KMS-11 (cell line): ENCODE results near the gene PHLDB1.

ENCODE experiments used
- H2AFZ ChIP-seq: fragments of 200-600 bp; sonication (generic); 2 replicates; pipeline ENCODE4 v1.6.1; 2016; ENCODE audit warnings: antibody characterized with exemption, mixed run types, low read depth
- H3K27ac ChIP-seq: fragments of 200-600 bp; sonication (generic); 2 replicates; pipeline ENCODE4 v1.6.1; 2016; ENCODE audit warnings: mild to moderate bottlenecking, mixed run types
- H3K27me3 ChIP-seq: fragments of 200-600 bp; sonication (generic); 2 replicates; pipeline ENCODE4 v1.6.1; 2017; ENCODE audit warnings: mild to moderate bottlenecking, low read depth, mixed run types, moderate library complexity; ENCODE audit not compliant: insufficient read depth
- H3K36me3 ChIP-seq: fragments of 200-600 bp; sonication (generic); 2 replicates; pipeline ENCODE4 v1.6.1; 2017; ENCODE audit warnings: mild to moderate bottlenecking, mixed run types; ENCODE audit not compliant: insufficient read depth
- H3K4me1 ChIP-seq: fragments of 200-600 bp; sonication (generic); 2 replicates; pipeline ENCODE4 v1.6.1; 2016; ENCODE audit warnings: mild to moderate bottlenecking, low read depth, mixed run types; ENCODE audit not compliant: poor library complexity, severe bottlenecking
- H3K4me2 ChIP-seq: fragments of 200-600 bp; sonication (generic); 2 replicates; pipeline ENCODE4 v1.7.0; 2016; ENCODE audit warnings: mild to moderate bottlenecking, mixed run types
- H3K4me3 ChIP-seq: fragments of 200-600 bp; sonication (generic); IDR thresholded peaks from 2 replicates; pipeline ENCODE4 v1.6.1; 2017; ENCODE audit warnings: low read depth, low read length, mixed read lengths; ENCODE audit not compliant: insufficient read depth
- H3K79me2 ChIP-seq: fragments of 200-600 bp; sonication (generic); 2 replicates; pipeline ENCODE4 v1.6.1; 2016; ENCODE audit warnings: low read depth, mixed run types; ENCODE audit not compliant: insufficient read depth
- H3K9ac ChIP-seq: fragments of 200-600 bp; sonication (generic); 2 replicates; pipeline ENCODE4 v1.6.1; 2016; ENCODE audit warnings: mild to moderate bottlenecking, mixed run types
- H4K20me1 ChIP-seq: fragments of 200-600 bp; sonication (generic); 2 replicates; pipeline ENCODE4 v1.6.1; 2016; ENCODE audit warnings: mild to moderate bottlenecking, mixed run types; ENCODE audit not compliant: insufficient read depth
- CTCF ChIP-seq: fragments of 200-600 bp; sonication (generic); conservative IDR thresholded peaks from 2 replicates; pipeline ENCODE4 v1.6.1; 2017; ENCODE audit warnings: low read depth, mild to moderate bottlenecking, antibody characterized with exemption, low read length, moderate library complexity, mixed read lengths

Gene PHLDB1

GRCh38 chr11:118612378-118612777 lies 5.0 kb downstream of the PHLDB1 start:
- Histone ChIP-seq H3K4me2 (no peak overlapping the region), H3K4me1 (no peaks in the 10 kb centered on the region), H4K20me1 (no peaks in the 10 kb centered on the region), H3K36me3 (no peaks in the 10 kb centered on the region), H3K9ac (no peak overlapping the region), H3K79me2 (no peaks in the 10 kb centered on the region), H2AFZ (no peak overlapping the region), H3K27ac (no peak overlapping the region), H3K27me3 (peaks cover 4% of the 10 kb centered on the region; the same call in 1 of the 2 replicates), H3K4me3 (no peak overlapping the region)
- no peak for TF ChIP-seq CTCF

GRCh38 chr11:118614511-118614910 lies 7.1 kb downstream of the PHLDB1 start:
- no peak overlapping the region for H3K4me3 ChIP-seq
- H2AFZ ChIP-seq, result no peak overlapping the region
- H3K4me1 ChIP-seq, result no peaks in the 10 kb centered on the region
- H3K27me3 ChIP-seq, result peaks cover 4% of the 10 kb centered on the region; the same call in 1 of the 2 replicates
- H3K36me3 ChIP-seq, result no peaks in the 10 kb centered on the region
- no peak for TF ChIP-seq CTCF
- no peaks in the 10 kb centered on the region for H4K20me1 ChIP-seq
- H3K27ac ChIP-seq, result no peak overlapping the region
- H3K79me2 ChIP-seq, result no peaks in the 10 kb centered on the region
- no peak overlapping the region for H3K9ac ChIP-seq
- no peak overlapping the region for H3K4me2 ChIP-seq

GRCh38 chr11:118615282-118615975 lies 8.0 kb downstream of the PHLDB1 start:
- no peak overlapping the region for H3K9ac ChIP-seq
- H3K4me3 ChIP-seq, result no peak overlapping the region
- H3K4me2 ChIP-seq, result no peak overlapping the region
- H2AFZ ChIP-seq, result no peak overlapping the region
- no peaks in the 10 kb centered on the region for H3K36me3 ChIP-seq
- no peaks in the 10 kb centered on the region for H3K79me2 ChIP-seq
- H3K27ac ChIP-seq, result no peak overlapping the region
- H4K20me1 ChIP-seq, result no peaks in the 10 kb centered on the region
- H3K27me3 ChIP-seq, result peaks cover 2% of the 10 kb centered on the region; the same call in 1 of the 2 replicates
- TF ChIP-seq CTCF, result no peak
- H3K4me1 ChIP-seq, result no peaks in the 10 kb centered on the region

GRCh38 chr11:118615976-118616371 lies 8.6 kb downstream of the PHLDB1 start:
- Histone ChIP-seq H3K4me1 (no peaks in the 10 kb centered on the region), H3K79me2 (no peaks in the 10 kb centered on the region), H2AFZ (no peak overlapping the region), H4K20me1 (no peaks in the 10 kb centered on the region), H3K4me3 (no peak overlapping the region), H3K27ac (no peak overlapping the region), H3K4me2 (no peak overlapping the region), H3K27me3 (no peaks in the 10 kb centered on the region), H3K36me3 (no peaks in the 10 kb centered on the region), H3K9ac (no peak overlapping the region)
- no peak for TF ChIP-seq CTCF
